CD4-positive, alpha-beta T cell (primary cell): ENCODE results near the gene MACROD2. TPM values are rescaled to one million over a fixed set of nuclear protein-coding genes. Genes with fewer than 3 reads are reported as not detected.

Source experiments
- ATAC-seq: fragments of 200-7000 bp; cut with Tn5 transposase; one replicate; pipeline ENCODE4 v1.10.0; 2022; ENCODE audit warnings: mild to moderate bottlenecking; ENCODE audit not compliant: poor library complexity
- CTCF ChIA-PET: fragments of 350-600 bp; sonication (Branson Sonifier 250); formaldehyde crosslinking; loops from one replicate; lab custom pipeline; 2021; ENCODE audit warnings: antibody characterized with exemption, inconsistent platforms; lab: Charles Lee
- POLR2A ChIA-PET: fragments of 350-600 bp; sonication (Branson Sonifier 250); formaldehyde crosslinking; loops from one replicate; lab custom pipeline; 2021; ENCODE audit warnings: antibody characterized with exemption, inconsistent platforms; lab: Charles Lee
- DNase-seq, 14 experiments: peaks; one replicate each; pipeline ENCODE4 v3.0.0-alpha.2; 2013 to 2020; ENCODE audit warnings: mixed read lengths in 2 of 14
- H3K27ac ChIP-seq, 2 donors: one replicate each; pipeline versions ENCODE4 v1.5.1 to v1.7.0; 2013; ENCODE audit warnings: low read length in 2 of 2, low read depth in 1 of 2, mild to moderate bottlenecking in 1 of 2
- H3K27me3 ChIP-seq, 2 experiments: 1 replicate in 1 of 2; 2 replicates in 1 of 2; pipeline versions ENCODE4 v1.6.1 to v1.7.0; 2013; ENCODE audit warnings: low read length in 2 of 2, control low read depth in 1 of 2, mild to moderate bottlenecking in 1 of 2, moderate library complexity in 1 of 2; ENCODE audit not compliant: insufficient read depth in 2 of 2, control insufficient read depth in 1 of 2
- H3K36me3 ChIP-seq: one replicate; pipeline ENCODE4 v1.6.1; 2013; ENCODE audit warnings: low read length, control low read depth; ENCODE audit not compliant: insufficient read depth
- H3K4me1 ChIP-seq: one replicate; pipeline ENCODE4 v1.6.1; 2013; ENCODE audit warnings: low read length, control low read depth; ENCODE audit not compliant: insufficient read depth
- H3K4me3 ChIP-seq: one replicate; pipeline ENCODE4 v1.5.1; 2013; ENCODE audit warnings: mild to moderate bottlenecking, low read length, moderate library complexity
- H3K9me3 ChIP-seq, 2 experiments: 1 replicate in 1 of 2; 2 replicates in 1 of 2; pipeline versions ENCODE4 v1.6.1 to v1.7.0; 2013; ENCODE audit warnings: low read length in 2 of 2, mild to moderate bottlenecking in 2 of 2, control low read depth in 1 of 2, moderate library complexity in 1 of 2; ENCODE audit not compliant: control insufficient read depth in 1 of 2, insufficient read depth in 1 of 2
- H3K27ac Mint-ChIP-seq: one replicate; pipeline ENCODE4 v1.8.0; 2020; ENCODE audit warnings: mixed read lengths
- H3K27me3 Mint-ChIP-seq: one replicate; pipeline ENCODE4 v1.8.0; 2021; ENCODE audit warnings: mixed read lengths
- H3K36me3 Mint-ChIP-seq: one replicate; pipeline ENCODE4 v1.8.0; 2021; ENCODE audit warnings: low read depth, mixed read lengths
- H3K4me1 Mint-ChIP-seq: one replicate; pipeline ENCODE4 v1.8.0; 2021; ENCODE audit warnings: low read depth, mixed read lengths
- H3K4me3 Mint-ChIP-seq: one replicate; pipeline ENCODE4 v1.8.0; 2020; ENCODE audit warnings: mild to moderate bottlenecking, mixed read lengths
- H3K9me3 Mint-ChIP-seq: one replicate; pipeline ENCODE4 v1.8.0; 2020; ENCODE audit warnings: mixed read lengths
- intact Hi-C, 2 experiments: fragments of 100-400 bp; cut with DNase I in 1 of 2; cut with micrococcal nuclease in 1 of 2; formaldehyde crosslinking; loops; one replicate each; pipeline versions ENCODE4 v1.15.1 to v1.9.0; 2023 to 2025; cut with DNase I, micrococcal nuclease
- total RNA-seq, 174 experiments: library from RNA in 2 of 174; stranded (reverse) in 2 of 174; gene quantifications; one replicate each; pipeline ENCODE4 v1.2.3 and lab custom pipeline; 2021 to 2026
- TF ChIP-seq, protein P1 (sequence below): fragments of 200-600 bp; IDR thresholded peaks from one replicate; pipeline ENCODE4 v1.8.0; 2022; ENCODE audit warnings: antibody characterized with exemption, mild to moderate bottlenecking

Gene MACROD2
- total RNA-seq, 2 experiments from 2014 or later = not detected

GRCh38 chr20:16051968-16052367 lies 2056.7 kb downstream of the MACROD2 start:
- no peak overlapping the region for H3K4me3 Mint-ChIP-seq
- Histone ChIP-seq H3K36me3 (no peaks in the 10 kb centered on the region), H3K27ac (no peak overlapping the region), H3K9me3 (peaks cover 0 to 4% of the 10 kb centered on the region in 2 experiments), H3K4me1 (no peaks in the 10 kb centered on the region), H3K27me3 (no peaks in the 10 kb centered on the region), H3K4me3 (no peak overlapping the region)
- H3K27ac Mint-ChIP-seq = no peak overlapping the region
- DNase-seq = no peak
- no peaks in the 10 kb centered on the region for H3K27me3 Mint-ChIP-seq
- H3K9me3 Mint-ChIP-seq = peaks cover 2% of the 10 kb centered on the region
- H3K36me3 Mint-ChIP-seq = no peaks in the 10 kb centered on the region
- ChIA-PET CTCF (no interaction called here), POLR2A (no interaction called here)
- TF ChIP-seq, protein P1, sequence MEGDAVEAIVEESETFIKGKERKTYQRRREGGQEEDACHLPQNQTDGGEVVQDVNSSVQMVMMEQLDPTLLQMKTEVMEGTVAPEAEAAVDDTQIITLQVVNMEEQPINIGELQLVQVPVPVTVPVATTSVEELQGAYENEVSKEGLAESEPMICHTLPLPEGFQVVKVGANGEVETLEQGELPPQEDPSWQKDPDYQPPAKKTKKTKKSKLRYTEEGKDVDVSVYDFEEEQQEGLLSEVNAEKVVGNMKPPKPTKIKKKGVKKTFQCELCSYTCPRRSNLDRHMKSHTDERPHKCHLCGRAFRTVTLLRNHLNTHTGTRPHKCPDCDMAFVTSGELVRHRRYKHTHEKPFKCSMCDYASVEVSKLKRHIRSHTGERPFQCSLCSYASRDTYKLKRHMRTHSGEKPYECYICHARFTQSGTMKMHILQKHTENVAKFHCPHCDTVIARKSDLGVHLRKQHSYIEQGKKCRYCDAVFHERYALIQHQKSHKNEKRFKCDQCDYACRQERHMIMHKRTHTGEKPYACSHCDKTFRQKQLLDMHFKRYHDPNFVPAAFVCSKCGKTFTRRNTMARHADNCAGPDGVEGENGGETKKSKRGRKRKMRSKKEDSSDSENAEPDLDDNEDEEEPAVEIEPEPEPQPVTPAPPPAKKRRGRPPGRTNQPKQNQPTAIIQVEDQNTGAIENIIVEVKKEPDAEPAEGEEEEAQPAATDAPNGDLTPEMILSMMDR = no peak
- ATAC-seq = no peak
- no peaks in the 10 kb centered on the region for H3K4me1 Mint-ChIP-seq
- intact Hi-C loops = no loop called here

- POLR2A ChIA-PET = no interaction called here
- CTCF ChIA-PET = no interaction called here
- Mint-ChIP-seq H3K4me1 (no peaks in the 10 kb centered on the region), H3K4me3 (no peak overlapping the region), H3K9me3 (peaks cover 2% of the 10 kb centered on the region), H3K36me3 (no peaks in the 10 kb centered on the region), H3K27ac (no peak overlapping the region), H3K27me3 (no peaks in the 10 kb centered on the region)
- Histone ChIP-seq H3K9me3 (peaks cover 0 to 4% of the 10 kb centered on the region in 2 experiments), H3K27me3 (no peaks in the 10 kb centered on the region), H3K4me1 (no peaks in the 10 kb centered on the region), H3K36me3 (no peaks in the 10 kb centered on the region), H3K27ac (no peak overlapping the region), H3K4me3 (no peak overlapping the region)
- intact Hi-C loops = no loop called here
- no peak for DNase-seq
- TF ChIP-seq, protein P1 = no peak
- ATAC-seq = no peak
Observed at GRCh38 chr20:16052456-16052855, 2057.1 kb downstream of the MACROD2 start.

DNA sequence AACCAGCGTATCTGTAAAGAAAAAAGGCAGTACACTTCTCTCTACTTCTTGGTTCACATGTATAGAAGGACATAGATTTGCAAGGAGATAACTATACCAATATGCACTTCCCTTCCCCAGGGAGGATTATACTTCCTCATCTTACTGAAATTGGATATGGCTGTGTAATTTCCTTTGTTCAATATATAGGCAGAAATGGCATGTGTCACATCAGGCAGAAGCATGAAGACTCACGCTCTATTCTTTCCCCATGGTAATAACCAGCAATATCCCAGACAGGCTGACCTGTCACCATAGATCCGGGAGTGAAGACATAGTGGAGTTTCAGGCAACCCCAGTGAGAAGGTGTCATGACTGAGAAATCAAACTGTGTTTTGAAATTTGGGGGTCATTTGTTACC lies 2059.7 kb downstream of the MACROD2 start:
- no peaks in the 10 kb centered on the region for H3K36me3 Mint-ChIP-seq

More for the DNA sequence above, 2059.7 kb downstream of the MACROD2 start:
- H3K4me1 Mint-ChIP-seq = no peaks in the 10 kb centered on the region
- TF ChIP-seq, protein P1 = no peak
- no peaks in the 10 kb centered on the region for H3K27me3 ChIP-seq
- DNase-seq (peak in 1 of 14 experiments; percentile 9), ATAC-seq (no peak)
- H3K9me3 ChIP-seq = peaks cover 0 to 4% of the 10 kb centered on the region in 2 experiments
- no peaks in the 10 kb centered on the region for H3K36me3 ChIP-seq
- intact Hi-C loops = no loop called here
- ChIA-PET CTCF (no interaction called here), POLR2A (no interaction called here)
- peaks cover 4% of the 10 kb centered on the region for H3K9me3 Mint-ChIP-seq
- H3K4me3 Mint-ChIP-seq = no peak overlapping the region
- H3K4me1 ChIP-seq = no peaks in the 10 kb centered on the region
- no peak overlapping the region for H3K27ac Mint-ChIP-seq
- no peak overlapping the region for H3K27ac ChIP-seq
- H3K4me3 ChIP-seq = no peak overlapping the region
- no peaks in the 10 kb centered on the region for H3K27me3 Mint-ChIP-seq
